GM12878 (cell line): Measurements from ENCODE around the gene NSFL1C. TPM values are rescaled to one million over a fixed set of nuclear protein-coding genes. Genes with fewer than 3 reads are reported as not detected.

Experiments
- ATAC-seq: fragments of 200-7000 bp; cut with Tn5 transposase; 3 replicates; pipeline ENCODE4 v1.9.1; 2020; ENCODE audit warnings: mild to moderate bottlenecking, moderate library complexity
- BruUV-seq: library from RNA; stranded (reverse); fragments of 400-500 nt; replicated peaks from 2 replicates; lab custom pipeline; 2021; lab: Mats Ljungman, UMichigan
- CTCF ChIA-PET: fragments of 300-600 bp; sonication (Branson Sonifier 250); formaldehyde crosslinking; extraction: SDS; loops from one replicate; lab custom pipeline; 2021; ENCODE audit warnings: inconsistent platforms; lab: Yijun Ruan, JAX
- POLR2A ChIA-PET: fragments of 350-600 bp; formaldehyde crosslinking; extraction: SDS; loops from one replicate; lab custom pipeline; 2021; ENCODE audit warnings: inconsistent platforms; lab: Charles Lee
- RAD21 ChIA-PET: fragments of 300-600 bp; sonication (Branson Sonifier 250); formaldehyde crosslinking; loops from one replicate; lab custom pipeline; 2023; ENCODE audit warnings: antibody characterized with exemption; ENCODE audit not compliant: unreplicated experiment; lab: Charles Lee
- SMC1A ChIA-PET: fragments of 300-600 bp; sonication (Branson Sonifier 250); formaldehyde crosslinking; loops from one replicate; lab custom pipeline; 2023; ENCODE audit not compliant: unreplicated experiment, uncharacterized antibody; lab: Charles Lee
- DNase-seq: peaks from one replicate; pipeline ENCODE4 v3.0.0-alpha.2; 2011; ENCODE audit warnings: low read depth, low spot score
- FAIRE-seq: peaks from 3 replicates; lab custom pipeline; 2011; peaks lifted over from hg19 to GRCh38; lab: Jason Lieb, UNC
- H2AFZ ChIP-seq: 2 replicates; pipeline ENCODE4 v1.6.0; 2011; ENCODE audit warnings: low read depth, low read length, control low read depth; ENCODE audit not compliant: control insufficient read depth
- H3K27ac ChIP-seq: 2 replicates; pipeline ENCODE4 v1.5.1; 2011; ENCODE audit warnings: control low read depth; ENCODE audit not compliant: control insufficient read depth, insufficient read depth
- H3K27me3 ChIP-seq, 2 experiments: replicated peaks in 1 of 2; 2 replicates each; pipeline versions ENCODE4 v1.6.0 to v1.6.1; 2011; ENCODE audit warnings: low read length in 1 of 2; ENCODE audit not compliant: control insufficient read depth in 2 of 2, insufficient read depth in 2 of 2
- H3K36me3 ChIP-seq, 2 experiments: 2 replicates each; pipeline ENCODE4 v1.5.1; 2011; ENCODE audit warnings: low read length in 1 of 2; ENCODE audit not compliant: control insufficient read depth in 2 of 2, insufficient read depth in 2 of 2
- H3K4me1 ChIP-seq: 2 replicates; pipeline ENCODE4 v1.6.1; 2011; ENCODE audit warnings: mild to moderate bottlenecking, low read length, moderate library complexity, mixed read lengths; ENCODE audit not compliant: control insufficient read depth, insufficient read depth
- H3K4me2 ChIP-seq: 2 replicates; pipeline ENCODE4 v1.6.0; 2011; ENCODE audit warnings: control low read depth; ENCODE audit not compliant: control insufficient read depth, insufficient read depth
- H3K4me3 ChIP-seq: fragments of 200-600 bp; sonication (generic); 2 replicates; pipeline ENCODE4 v1.5.1; 2016
- H3K79me2 ChIP-seq: 2 replicates; pipeline ENCODE4 v1.6.0; 2011; ENCODE audit warnings: low read length; ENCODE audit not compliant: control insufficient read depth, insufficient read depth
- H3K9ac ChIP-seq: 2 replicates; pipeline ENCODE4 v1.8.0; 2011; ENCODE audit warnings: low read length, control low read depth, mixed read lengths; ENCODE audit not compliant: control insufficient read depth, insufficient read depth
- H3K9me3 ChIP-seq: replicated peaks from 3 replicates; pipeline ENCODE4 v1.5.1; 2011; ENCODE audit warnings: mild to moderate bottlenecking, low read length; ENCODE audit not compliant: control insufficient read depth, insufficient read depth
- H4K20me1 ChIP-seq: 2 replicates; pipeline ENCODE4 v1.6.0; 2011; ENCODE audit not compliant: control insufficient read depth, insufficient read depth
- BRCA1 ChIP-seq: IDR thresholded peaks from 2 replicates; pipeline ENCODE4 v1.6.1; 2011; ENCODE audit warnings: low read depth, low read length, improper control_type of control experiment
- EP300 ChIP-seq, 2 experiments: fragments of 150-350 bp in 1 of 2; IDR thresholded peaks; 2 replicates each; pipeline ENCODE4 v1.6.1; 2011 to 2012; ENCODE audit warnings: low read depth in 2 of 2, low read length in 2 of 2, borderline replicate concordance in 1 of 2, improper control_type of control experiment in 1 of 2, inconsistent platforms in 1 of 2; ENCODE audit not compliant: control insufficient read depth in 1 of 2
- FOS ChIP-seq: IDR thresholded peaks from 3 replicates; pipeline ENCODE4 v1.6.1; 2011; ENCODE audit warnings: borderline replicate concordance; ENCODE audit not compliant: insufficient read length; ENCODE audit errors: extremely low read depth
- FOXM1 ChIP-seq: IDR thresholded peaks from 2 replicates; pipeline ENCODE4 v1.6.1; 2012; ENCODE audit warnings: low read depth, mild to moderate bottlenecking, inconsistent platforms, low read length, moderate library complexity
- HDGF ChIP-seq: fragments of 450-650 bp; IDR thresholded peaks from 2 replicates; pipeline ENCODE4 v1.6.1; 2016; ENCODE audit warnings: antibody characterized with exemption
- PBX3 ChIP-seq: IDR thresholded peaks from 2 replicates; pipeline ENCODE4 v1.6.1; 2011; ENCODE audit warnings: mild to moderate bottlenecking, low read depth, low read length, moderate library complexity; ENCODE audit not compliant: insufficient replicate concordance
- SP1 ChIP-seq: IDR thresholded peaks from one replicate; pipeline ENCODE4 v1.6.1; 2011; ENCODE audit warnings: low read depth, low read length
- TCF3 ChIP-seq: IDR thresholded peaks from 2 replicates; pipeline ENCODE4 v1.6.1; 2012; ENCODE audit warnings: low read depth, mild to moderate bottlenecking, low read length, borderline replicate concordance; ENCODE audit not compliant: insufficient read depth
- TCF7 ChIP-seq: IDR thresholded peaks from 2 replicates; pipeline ENCODE4 v1.6.1; 2014; ENCODE audit warnings: antibody characterized with exemption, borderline replicate concordance
- in situ Hi-C: fragments of 300-500 bp; cut with MboI; formaldehyde crosslinking; loops from 9 replicates; pipeline ENCODE4 v1.14.3; 2018; ENCODE audit warnings: mixed read lengths
- intact Hi-C: fragments of 100-400 bp; cut with micrococcal nuclease; formaldehyde crosslinking; loops from one replicate; pipeline ENCODE4 v1.14.2; 2022; ENCODE audit not compliant: unreplicated experiment
- polyA plus RNA-seq, 11 experiments: library from polyadenylated mRNA; depleted of rRNA in 4 of 11; unstranded in 6 of 11; stranded (reverse) in 5 of 11; fragments of >200 nt; fragmentation: Nextera tagmentation in 4 of 11; fragmentation: Illumina TruSeq in 1 of 11; extraction: Ambion mirVana in 4 of 11; extraction: Trizol in 1 of 11; gene quantifications; 1 replicate in 1 of 11; 2 replicates in 10 of 11; pipeline versions ENCODE4 v1.2.1 to v1.2.3, GENCODE V29; 2011 to 2016; ENCODE audit warnings: inconsistent platforms in 2 of 11, missing spikeins in 2 of 11, low read depth in 1 of 11
- total RNA-seq, 4 experiments: library from RNA; depleted of rRNA in 3 of 4; stranded (reverse); fragments of >200 nt in 3 of 4; fragmentation: Illumina TruSeq in 1 of 4; extraction: Trizol in 1 of 4; gene quantifications; 2 replicates each; pipeline versions ENCODE4 v1.2.1 to v1.2.3, GENCODE V29; 2013 to 2021
- TF ChIP-seq, protein P1 (sequence below): fragments of 450-650 bp; formaldehyde crosslinking; IDR thresholded peaks from 2 replicates; pipeline ENCODE4 v1.4.0; 2020; ENCODE audit warnings: mild to moderate bottlenecking, moderate library complexity
- TF ChIP-seq, protein P2 (sequence below): fragments of 450-650 bp; IDR thresholded peaks from 2 replicates; pipeline ENCODE4 v1.6.1; 2016; ENCODE audit warnings: mild to moderate bottlenecking, moderate library complexity, borderline replicate concordance
- TF ChIP-seq, protein P3 (sequence below): fragments of 450-650 bp; IDR thresholded peaks from 2 replicates; pipeline ENCODE4 v1.6.1; 2017; ENCODE audit warnings: mild to moderate bottlenecking

Gene NSFL1C
- total and polyA plus RNA-seq, 10 of the 15 experiments (the other 5 are each of a cell fraction or from before 2014, with no cell fraction given), result 21.5 to 100 (median 38.1) TPM

DNA sequence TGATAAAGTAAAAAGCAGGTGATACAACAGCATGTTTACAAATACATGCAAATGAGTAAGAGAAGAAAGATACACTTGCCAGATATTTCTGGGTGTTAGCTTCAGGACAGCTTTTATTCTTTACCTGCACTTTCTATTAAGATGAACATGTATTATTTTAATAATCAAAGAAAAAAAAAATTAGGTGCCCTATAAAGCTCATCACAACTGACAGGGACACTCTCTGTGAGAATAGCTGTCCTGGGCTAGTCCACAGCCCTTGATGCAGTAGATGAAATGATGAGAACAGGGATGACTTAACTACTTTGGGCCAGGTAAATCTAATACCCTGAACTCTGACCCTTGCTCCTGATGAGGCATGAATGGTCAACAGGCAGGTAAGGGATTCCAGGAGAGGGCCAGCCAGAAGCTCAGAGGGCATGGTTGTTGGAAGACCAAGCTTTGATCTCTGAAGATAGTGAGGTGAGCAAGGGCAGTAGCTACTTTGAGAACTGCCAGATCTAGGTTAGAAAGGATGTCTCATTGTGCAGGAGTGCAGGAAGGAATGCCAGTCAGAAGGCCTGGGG, 15.6 kb downstream of the NSFL1C start:
- Histone ChIP-seq H3K4me3 (no peak overlapping the region), H2AFZ (no peak overlapping the region), H3K4me1 (no peaks in the 10 kb centered on the region), H3K9ac (no peak overlapping the region), H3K27ac (no peak overlapping the region), H4K20me1 (no peaks in the 10 kb centered on the region; the same call in 1 of the 2 replicates), H3K9me3 (no peaks in the 10 kb centered on the region), H3K27me3 (no peaks in the 10 kb centered on the region), H3K4me2 (no peak overlapping the region), H3K79me2 (no peaks in the 10 kb centered on the region), H3K36me3 (peaks cover 28 to 34% of the 10 kb centered on the region in 2 experiments)
- ATAC-seq (no peak), FAIRE-seq (no peak), DNase-seq (no peak)
- intact Hi-C loops (no loop called here), in situ Hi-C loops (no loop called here)
- ChIA-PET POLR2A (interaction anchor here (1.2 kb wide), 1 partner anchor 8 kb away, joined by 3 read pairs; no protein-coding TSS in a partner anchor), SMC1A (interaction anchor here (1.0 to 1.6 kb wide), 2 partner anchors 53 to 54 kb away, joined by 3 to 6 read pairs; no protein-coding TSS in a partner anchor), RAD21 (interaction anchor here (0.6 to 0.9 kb wide), 2 partner anchors 14 to 452 kb away, joined by 3 to 5 read pairs; no protein-coding TSS in a partner anchor), CTCF (interaction anchor here (0.7 to 3.2 kb wide), 7 partner anchors 10 to 514 kb away, joined by 3 to 18 read pairs (median 5); no protein-coding TSS in a partner anchor)
- no TSS peak for BruUV-seq
- TF ChIP-seq HDGF (no peak), BRCA1 (no peak), FOXM1 (no peak), FOS (no peak), SP1 (no peak), EP300 (IDR thresholded peaks at IDR 0.05; ENCODE audit: borderline replicate concordance in 1 of 2, control insufficient read depth in 1 of 2, low read depth in 2 of 2, low read length in 2 of 2) (no peak), TCF7 (no peak), TCF3 (no peak), PBX3 (no peak)
- TF ChIP-seq, protein P1, sequence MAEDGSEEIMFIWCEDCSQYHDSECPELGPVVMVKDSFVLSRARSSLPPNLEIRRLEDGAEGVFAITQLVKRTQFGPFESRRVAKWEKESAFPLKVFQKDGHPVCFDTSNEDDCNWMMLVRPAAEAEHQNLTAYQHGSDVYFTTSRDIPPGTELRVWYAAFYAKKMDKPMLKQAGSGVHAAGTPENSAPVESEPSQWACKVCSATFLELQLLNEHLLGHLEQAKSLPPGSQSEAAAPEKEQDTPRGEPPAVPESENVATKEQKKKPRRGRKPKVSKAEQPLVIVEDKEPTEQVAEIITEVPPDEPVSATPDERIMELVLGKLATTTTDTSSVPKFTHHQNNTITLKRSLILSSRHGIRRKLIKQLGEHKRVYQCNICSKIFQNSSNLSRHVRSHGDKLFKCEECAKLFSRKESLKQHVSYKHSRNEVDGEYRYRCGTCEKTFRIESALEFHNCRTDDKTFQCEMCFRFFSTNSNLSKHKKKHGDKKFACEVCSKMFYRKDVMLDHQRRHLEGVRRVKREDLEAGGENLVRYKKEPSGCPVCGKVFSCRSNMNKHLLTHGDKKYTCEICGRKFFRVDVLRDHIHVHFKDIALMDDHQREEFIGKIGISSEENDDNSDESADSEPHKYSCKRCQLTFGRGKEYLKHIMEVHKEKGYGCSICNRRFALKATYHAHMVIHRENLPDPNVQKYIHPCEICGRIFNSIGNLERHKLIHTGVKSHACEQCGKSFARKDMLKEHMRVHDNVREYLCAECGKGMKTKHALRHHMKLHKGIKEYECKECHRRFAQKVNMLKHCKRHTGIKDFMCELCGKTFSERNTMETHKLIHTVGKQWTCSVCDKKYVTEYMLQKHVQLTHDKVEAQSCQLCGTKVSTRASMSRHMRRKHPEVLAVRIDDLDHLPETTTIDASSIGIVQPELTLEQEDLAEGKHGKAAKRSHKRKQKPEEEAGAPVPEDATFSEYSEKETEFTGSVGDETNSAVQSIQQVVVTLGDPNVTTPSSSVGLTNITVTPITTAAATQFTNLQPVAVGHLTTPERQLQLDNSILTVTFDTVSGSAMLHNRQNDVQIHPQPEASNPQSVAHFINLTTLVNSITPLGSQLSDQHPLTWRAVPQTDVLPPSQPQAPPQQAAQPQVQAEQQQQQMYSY, result no peak
- TF ChIP-seq, protein P2, sequence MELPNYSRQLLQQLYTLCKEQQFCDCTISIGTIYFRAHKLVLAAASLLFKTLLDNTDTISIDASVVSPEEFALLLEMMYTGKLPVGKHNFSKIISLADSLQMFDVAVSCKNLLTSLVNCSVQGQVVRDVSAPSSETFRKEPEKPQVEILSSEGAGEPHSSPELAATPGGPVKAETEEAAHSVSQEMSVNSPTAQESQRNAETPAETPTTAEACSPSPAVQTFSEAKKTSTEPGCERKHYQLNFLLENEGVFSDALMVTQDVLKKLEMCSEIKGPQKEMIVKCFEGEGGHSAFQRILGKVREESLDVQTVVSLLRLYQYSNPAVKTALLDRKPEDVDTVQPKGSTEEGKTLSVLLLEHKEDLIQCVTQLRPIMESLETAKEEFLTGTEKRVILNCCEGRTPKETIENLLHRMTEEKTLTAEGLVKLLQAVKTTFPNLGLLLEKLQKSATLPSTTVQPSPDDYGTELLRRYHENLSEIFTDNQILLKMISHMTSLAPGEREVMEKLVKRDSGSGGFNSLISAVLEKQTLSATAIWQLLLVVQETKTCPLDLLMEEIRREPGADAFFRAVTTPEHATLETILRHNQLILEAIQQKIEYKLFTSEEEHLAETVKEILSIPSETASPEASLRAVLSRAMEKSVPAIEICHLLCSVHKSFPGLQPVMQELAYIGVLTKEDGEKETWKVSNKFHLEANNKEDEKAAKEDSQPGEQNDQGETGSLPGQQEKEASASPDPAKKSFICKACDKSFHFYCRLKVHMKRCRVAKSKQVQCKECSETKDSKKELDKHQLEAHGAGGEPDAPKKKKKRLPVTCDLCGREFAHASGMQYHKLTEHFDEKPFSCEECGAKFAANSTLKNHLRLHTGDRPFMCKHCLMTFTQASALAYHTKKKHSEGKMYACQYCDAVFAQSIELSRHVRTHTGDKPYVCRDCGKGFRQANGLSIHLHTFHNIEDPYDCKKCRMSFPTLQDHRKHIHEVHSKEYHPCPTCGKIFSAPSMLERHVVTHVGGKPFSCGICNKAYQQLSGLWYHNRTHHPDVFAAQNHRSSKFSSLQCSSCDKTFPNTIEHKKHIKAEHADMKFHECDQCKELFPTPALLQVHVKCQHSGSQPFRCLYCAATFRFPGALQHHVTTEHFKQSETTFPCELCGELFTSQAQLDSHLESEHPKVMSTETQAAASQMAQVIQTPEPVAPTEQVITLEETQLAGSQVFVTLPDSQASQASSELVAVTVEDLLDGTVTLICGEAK, result no peak
- TF ChIP-seq, protein P3, sequence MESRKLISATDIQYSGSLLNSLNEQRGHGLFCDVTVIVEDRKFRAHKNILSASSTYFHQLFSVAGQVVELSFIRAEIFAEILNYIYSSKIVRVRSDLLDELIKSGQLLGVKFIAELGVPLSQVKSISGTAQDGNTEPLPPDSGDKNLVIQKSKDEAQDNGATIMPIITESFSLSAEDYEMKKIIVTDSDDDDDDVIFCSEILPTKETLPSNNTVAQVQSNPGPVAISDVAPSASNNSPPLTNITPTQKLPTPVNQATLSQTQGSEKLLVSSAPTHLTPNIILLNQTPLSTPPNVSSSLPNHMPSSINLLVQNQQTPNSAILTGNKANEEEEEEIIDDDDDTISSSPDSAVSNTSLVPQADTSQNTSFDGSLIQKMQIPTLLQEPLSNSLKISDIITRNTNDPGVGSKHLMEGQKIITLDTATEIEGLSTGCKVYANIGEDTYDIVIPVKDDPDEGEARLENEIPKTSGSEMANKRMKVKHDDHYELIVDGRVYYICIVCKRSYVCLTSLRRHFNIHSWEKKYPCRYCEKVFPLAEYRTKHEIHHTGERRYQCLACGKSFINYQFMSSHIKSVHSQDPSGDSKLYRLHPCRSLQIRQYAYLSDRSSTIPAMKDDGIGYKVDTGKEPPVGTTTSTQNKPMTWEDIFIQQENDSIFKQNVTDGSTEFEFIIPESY, result no peak
